NCI-H82 (cell line): Measurements from ENCODE around the gene EMILIN2.
"Not testable (repeated sequence)": the region's sequence is repeated elsewhere in the genome, so short reads cannot be mapped to it uniquely, and the experiment has no call there.

Source experiments
- DNase-seq: peaks from one replicate; lab custom pipeline; 2025; lab: John Stamatoyannopoulos, UW

The EMILIN2 gene

DNA sequence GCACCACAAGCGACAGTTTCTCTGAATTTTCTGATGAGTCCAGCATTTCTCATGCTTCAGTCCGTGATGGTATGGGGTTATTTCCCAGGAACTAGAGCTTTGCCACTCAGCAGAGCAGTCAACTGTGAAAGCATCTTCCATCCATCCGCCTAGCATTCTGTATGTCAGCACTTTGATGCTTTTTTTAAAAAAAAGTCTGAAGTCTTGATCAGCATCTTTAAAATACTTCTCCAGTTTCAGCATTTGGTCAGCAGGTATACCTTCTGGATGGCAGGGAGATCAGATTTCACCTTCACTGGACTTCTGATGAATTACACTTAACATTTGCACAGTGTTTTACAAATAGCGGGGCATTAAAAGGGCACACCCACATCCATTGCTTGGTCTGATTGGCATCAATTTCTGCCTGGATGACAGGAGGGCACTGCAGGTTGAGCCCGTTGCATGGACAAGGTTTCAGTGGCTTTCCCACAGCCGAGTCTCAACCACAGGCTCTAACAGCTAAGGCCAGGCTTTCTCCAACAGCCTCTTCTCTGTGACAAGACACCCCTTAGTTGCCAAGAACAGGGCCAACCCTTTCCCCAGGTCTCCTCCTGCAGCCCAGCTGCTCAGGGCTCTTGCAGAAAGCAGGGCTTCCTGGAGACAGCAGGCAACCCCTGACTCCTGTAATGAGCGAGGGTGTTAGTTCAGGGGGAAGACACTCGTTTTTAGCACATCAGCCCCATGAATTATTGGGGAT, 54.0 kb downstream of the EMILIN2 start:
- DNase-seq: no peak

- no peak for DNase-seq
Measured at GRCh38 chr18:2901423-2901985, 54.7 kb downstream of the EMILIN2 start.

- no peak for DNase-seq
Measured at GRCh38 chr18:2902327-2902726, 55.5 kb downstream of the EMILIN2 start.

GRCh38 chr18:2903006-2903405, 56.2 kb downstream of the EMILIN2 start:
- DNase-seq: no peak

DNA sequence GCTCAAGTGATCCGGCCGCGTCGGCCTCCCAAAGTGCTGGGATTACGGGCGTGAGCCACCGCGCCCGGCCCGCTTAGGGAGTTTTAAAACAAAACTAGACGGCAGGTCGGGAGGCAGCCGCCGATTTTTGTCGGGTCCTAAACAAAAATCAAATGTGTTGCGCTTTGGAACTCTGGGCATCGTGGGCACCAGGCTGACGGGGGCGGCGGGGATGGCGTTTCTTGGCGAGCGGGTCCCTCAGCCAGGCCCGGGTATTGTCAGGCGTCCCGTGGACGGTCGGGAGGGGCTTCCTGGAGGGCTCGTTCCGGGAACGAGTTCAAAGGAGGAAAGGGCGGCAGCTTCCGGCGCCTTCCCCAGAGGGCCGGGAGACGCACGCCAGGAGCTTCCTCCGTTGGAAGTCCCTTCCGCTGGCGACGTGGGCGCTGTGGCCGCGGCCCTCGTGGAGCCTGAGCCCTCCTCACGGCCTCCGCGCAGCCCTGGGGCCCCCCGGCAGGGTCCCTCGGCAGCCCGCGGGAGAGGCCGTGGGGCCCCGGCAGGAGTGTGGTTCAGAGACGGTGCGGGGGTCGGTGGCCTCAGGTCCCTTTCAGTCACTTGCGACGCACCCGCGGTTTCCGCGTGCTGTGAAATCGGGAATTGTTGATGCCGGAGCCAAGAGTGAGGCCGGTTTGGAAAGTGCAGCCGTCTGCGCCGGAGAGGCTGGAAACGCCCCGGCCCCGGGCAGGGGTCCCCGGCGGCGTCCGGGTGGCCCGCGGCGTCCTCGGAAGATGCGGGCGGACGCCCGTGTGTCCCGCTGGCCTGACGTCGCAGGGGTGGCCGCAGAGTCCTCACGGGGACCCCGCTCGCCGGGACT, 59.3 kb downstream of the EMILIN2 start:
- DNase-seq: peak; percentile 77

GRCh38 chr18:2906704-2907549, 60.1 kb downstream of the EMILIN2 start:
- peak; percentile 56 for DNase-seq

DNA sequence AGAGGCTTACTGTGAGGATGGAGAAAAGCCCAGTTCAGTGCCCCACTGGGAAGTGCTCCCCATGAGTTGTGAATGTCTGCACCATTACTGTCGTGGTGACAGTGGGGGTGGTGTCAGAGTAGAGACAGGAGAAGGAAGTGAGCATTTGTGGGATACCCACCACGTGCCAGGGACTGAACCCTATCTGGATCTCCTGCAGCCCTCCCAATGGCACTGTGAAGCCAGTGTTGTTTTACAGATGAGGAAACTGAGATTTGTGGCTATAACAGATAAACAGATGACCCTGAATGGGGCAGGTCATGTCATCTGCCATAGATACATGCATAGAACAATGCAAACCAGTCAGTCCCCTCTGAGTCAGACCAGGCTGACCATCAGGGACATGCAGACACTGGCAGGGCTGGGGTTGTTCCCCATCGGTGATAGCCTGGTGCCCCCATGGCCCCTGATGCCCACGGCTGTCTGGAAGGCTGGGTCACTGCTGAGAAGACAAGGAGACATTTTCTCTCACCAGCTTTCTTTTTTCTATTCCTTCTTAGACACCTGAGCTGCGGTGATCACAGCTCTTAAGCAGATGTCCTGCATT, 60.8 kb downstream of the EMILIN2 start:
- DNase-seq: no peak

GRCh38 chr18:2908166-2908945, 61.5 kb downstream of the EMILIN2 start:
- DNase-seq: no peak

DNA sequence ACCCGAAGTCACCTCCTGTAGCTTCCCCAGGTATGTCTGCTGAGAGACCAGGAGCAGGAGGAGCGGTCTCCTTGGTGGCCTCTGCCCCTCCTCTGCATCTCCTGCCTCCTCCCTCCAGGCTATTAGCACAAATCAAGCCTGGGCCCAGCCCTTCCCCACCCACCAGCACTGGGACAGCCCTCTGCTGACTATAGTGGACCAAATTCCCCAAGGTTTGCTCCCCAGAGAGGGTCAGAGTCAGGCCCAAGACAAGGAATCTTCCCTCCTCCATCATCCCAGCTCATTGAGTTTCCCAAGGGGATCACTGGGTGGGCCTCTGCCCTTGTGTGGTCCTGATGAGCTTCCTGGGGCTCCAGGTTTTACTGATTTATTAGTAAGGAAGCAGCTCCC, 62.1 kb downstream of the EMILIN2 start:
- DNase-seq: no peak

DNA sequence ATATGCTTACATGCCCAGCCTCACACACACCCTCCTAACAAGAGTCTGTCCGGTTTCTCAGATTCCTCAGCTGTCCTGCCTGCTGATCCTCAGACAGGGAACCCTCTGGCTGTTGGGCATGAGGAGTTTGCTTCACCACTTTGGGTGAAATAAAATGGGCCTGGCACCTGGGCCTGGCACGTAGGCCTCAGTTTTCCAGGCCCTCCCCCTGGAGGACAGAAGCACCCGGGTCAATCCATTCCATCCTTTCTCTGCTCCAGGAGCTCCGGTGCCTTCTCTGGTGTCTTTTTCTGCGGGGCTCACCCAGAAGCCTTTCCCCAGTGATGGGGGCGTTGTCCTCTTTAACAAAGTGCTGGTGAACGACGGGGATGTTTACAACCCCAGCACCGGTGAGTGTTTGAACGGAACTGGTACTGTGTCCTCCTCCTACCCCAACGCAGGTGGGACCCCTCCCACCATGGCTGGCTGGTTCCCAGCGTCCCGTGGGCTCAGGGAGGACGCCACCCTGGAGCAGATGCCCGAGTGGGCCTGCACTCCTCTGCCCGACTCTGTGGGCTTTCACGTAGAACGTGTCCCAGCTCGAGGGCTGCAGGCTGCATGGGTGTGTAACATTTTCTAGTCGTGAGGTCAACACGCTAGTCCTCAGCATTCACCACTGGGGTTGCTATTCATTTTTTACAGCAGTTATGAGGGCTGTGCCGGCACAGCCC, 62.8 kb downstream of the EMILIN2 start:
- DNase-seq: no peak

DNA sequence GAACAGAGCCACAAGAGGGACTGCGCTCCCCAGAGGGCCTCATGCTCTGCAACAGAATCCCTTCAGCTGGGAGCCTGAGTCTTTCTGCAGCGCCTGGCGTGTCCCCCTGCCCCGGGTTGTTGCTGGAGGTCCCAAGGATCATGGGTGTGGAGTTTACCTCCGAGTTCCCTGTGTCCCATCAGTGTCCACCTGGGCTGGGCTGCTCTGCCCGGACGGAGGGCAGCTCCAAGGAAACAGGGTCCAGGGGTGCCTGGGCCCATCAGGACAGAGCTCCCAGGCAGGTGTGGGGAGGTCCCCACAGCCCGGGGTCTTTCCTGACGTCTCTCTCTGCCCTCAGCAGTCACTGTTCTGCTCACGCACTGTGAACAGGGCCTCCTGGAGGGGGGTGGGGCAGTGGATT, 63.5 kb downstream of the EMILIN2 start:
- DNase-seq: no peak

DNA sequence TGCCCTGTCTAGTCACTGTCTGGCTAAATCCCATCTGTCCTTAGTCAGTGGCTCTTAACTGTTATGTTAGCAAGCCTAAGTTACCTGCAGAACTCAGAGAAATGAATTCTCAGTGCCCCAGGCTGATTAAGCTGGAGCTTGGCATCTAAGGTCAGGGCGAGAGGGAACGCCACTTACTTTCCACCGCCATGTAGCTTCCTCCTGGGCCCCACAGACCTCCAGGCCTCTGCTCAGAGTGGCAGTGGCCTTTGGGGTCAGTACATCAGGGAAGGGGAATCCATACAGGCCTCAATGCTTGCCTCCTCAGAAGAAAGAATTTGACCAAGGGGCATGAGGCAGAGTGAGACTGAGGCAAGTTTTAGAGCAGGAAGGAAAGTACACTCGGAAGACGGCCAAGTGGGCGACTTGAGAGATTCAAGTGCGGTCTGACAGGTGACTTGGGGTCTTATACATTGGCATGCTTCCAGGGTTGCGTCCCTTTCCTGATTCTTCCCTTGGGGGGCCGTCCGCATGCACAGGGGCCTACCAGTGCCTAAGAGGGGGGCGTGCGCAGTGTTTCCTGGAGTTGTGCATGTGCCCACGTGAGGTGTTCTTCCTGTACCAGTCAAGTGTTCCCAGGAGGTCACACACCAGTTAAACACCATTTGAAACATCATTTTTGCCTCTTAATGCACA, 64.1 kb downstream of the EMILIN2 start:
- DNase-seq: no peak

- no peak for DNase-seq
Measured at GRCh38 chr18:2911533-2911932, 64.7 kb downstream of the EMILIN2 start.

GRCh38 chr18:2912357-2913299, 65.8 kb downstream of the EMILIN2 start:
- DNase-seq: no peak

GRCh38 chr18:2913398-2914005, 66.7 kb downstream of the EMILIN2 start:
- no peak for DNase-seq

DNA sequence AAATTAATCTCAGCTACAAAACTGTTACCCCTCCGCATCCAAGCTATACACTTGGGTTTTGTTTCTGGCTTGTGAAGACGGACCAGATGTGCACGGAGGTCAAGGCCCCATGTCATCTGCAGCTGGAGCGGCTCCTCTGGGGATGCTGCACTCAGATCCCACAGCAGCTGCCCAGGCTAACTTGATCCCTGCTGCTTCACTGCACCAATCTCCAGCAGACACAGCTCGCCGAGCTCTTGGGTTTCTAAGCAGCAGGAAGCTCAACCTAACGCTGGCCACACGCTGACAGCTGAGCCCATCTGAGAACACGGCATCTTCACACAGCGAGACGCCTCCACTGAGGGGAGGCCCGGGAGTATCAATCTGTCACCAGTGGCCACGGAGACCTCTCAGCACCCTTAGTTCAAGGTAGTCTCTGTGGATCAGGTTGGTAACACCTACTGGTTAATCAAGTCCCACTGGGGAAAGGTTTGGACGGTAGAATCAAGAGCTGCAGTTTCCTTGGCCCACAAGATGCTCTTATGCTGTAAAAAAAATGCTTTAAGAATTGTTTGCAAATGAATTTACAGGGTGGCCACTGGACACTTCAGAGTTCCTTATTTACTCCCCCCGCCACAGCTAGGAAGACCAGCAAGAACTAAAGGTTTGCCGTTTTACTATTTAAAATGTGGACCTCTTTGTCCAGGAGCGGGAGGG, 67.5 kb downstream of the EMILIN2 start:
- DNase-seq: no peak

- DNase-seq: no peak
Measured at GRCh38 chr18:2914881-2915240, 68.1 kb downstream of the EMILIN2 start.

DNA sequence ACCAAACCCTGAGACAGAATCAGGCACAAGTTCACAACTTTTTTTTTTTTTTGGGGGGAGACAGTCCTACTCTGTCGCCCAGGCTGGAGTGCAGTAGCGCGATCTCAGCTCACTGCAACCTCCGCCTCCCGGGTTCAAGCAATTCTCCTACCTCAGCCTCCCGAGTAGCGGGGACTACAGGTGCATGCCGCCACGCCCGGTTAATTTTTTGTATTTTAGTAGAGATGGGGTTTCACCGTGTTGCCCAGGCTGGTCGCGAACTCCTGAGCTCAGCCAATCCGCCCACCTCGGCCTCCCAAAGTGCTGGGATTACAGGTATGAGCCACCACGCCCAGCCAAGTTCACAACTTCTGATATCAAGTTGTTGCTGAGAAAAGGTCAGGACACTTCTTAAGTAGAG, 68.7 kb downstream of the EMILIN2 start:
- not testable (repeated sequence) for DNase-seq
